ENCODE results near the gene ATM.
"Not testable (repeated sequence)": the region's sequence is repeated elsewhere in the genome, so short reads cannot be mapped to it uniquely, and the experiment has no call there.

Gene ATM

DNA sequence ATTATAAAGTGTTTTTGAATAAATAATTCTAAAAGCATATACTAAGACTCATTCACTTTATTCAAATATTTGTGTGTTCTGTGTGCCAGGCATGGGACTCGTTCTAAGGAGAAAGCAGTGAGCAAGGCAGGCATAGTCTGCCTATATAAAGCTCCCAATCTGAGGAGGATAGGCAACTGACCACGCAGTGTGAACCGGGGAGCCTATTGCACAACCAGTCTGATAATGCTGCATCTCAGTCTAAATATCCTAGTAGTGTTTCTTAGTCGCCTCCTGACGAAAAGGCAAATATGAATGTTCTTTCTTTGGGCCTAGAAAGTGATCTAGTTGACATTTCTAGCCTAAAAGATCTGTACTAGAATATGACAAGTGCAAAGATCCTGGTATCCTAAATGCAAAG lies 146.2 kb downstream of the ATM start:
- DNase-seq (ENCODE audit: low read depth in 2 of 2): no peak

GRCh38 chr11:108370315-108370714 lies 147.4 kb downstream of the ATM start:
- no peak for DNase-seq (ENCODE audit: low read depth in 2 of 2)

DNA sequence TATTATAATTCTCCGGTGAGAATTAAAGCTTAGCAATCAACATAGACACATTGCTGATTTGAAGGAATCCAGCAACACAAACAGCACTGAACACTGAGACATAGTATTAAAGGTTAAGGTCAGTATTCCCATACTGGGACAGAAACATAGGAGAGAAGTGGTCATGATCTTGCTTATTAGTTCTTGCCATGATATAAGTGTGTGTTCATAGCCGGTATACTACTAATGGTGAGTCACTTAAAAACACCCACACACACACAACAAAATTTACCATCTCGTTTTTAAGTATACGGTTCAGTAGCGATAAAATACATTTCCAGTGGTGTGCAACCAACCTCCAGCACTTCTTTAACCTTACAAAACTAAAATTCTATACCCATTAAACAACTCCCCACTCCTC lies 148.1 kb downstream of the ATM start:
- DNase-seq (ENCODE audit: low read depth in 2 of 2): no peak

DNA sequence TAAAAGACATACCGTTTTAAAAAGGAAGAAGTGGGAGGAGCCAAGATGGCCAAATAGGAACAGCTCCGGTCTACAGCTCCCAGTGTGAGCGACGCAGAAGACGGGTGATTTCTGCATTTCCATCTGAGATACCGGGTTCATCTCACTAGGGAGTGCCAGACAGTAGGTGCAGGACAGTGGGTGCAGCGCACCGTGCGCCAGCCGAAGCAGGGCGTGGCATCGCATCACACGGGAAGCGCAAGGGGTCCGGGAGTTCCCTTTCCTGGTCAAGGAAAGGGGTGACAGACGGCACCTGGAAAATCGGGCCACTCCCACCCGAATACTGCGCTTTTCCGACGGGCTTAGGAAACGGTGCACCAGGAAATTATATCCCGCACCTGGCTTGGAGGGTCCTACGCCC lies 150.6 kb downstream of the ATM start:
- not testable (repeated sequence) for DNase-seq (ENCODE audit: low read depth in 2 of 2)

GRCh38 chr11:108388576-108388975 lies 165.7 kb downstream of the ATM start:
- DNase-seq (ENCODE audit: low read depth in 2 of 2): no peak

GRCh38 chr11:108392353-108392752 lies 169.5 kb downstream of the ATM start:
- no peak for DNase-seq (ENCODE audit: low read depth in 2 of 2)

GRCh38 chr11:108393046-108393445 lies 170.2 kb downstream of the ATM start:
- no peak for DNase-seq (ENCODE audit: low read depth in 2 of 2)

GRCh38 chr11:108394744-108395284 lies 171.9 kb downstream of the ATM start:
- DNase-seq (ENCODE audit: low read depth in 2 of 2): no peak

DNA sequence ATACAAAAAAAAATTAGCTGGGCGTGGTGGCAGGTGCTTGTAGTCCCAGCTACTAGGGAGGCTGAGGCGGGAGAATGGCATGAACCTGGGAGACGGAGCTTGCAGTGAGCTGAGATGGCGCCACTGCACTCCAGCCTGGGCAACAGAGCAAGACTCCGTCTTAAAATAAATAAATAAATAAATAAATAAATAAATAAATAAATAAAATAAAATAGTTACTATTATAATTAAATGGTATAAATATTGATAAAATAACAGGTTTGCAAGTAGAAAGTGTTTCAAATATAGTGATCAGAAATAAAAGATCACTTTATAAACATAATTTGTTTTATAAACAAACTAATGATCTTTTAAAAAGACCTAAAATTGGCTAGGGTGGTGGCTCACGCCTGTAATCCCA lies 173.8 kb downstream of the ATM start:
- not testable (repeated sequence) for DNase-seq (ENCODE audit: low read depth in 2 of 2)

- no peak for DNase-seq (ENCODE audit: low read depth in 2 of 2)
Observed at GRCh38 chr11:108398439-108398838, 175.6 kb downstream of the ATM start.

- DNase-seq (ENCODE audit: low read depth in 2 of 2): no peak
Observed at GRCh38 chr11:108402241-108402640, 179.4 kb downstream of the ATM start.

- no peak for DNase-seq (ENCODE audit: low read depth in 2 of 2)
Observed at GRCh38 chr11:108403052-108403451, 180.2 kb downstream of the ATM start.

GRCh38 chr11:108405706-108406105 lies 182.8 kb downstream of the ATM start:
- no peak for DNase-seq (ENCODE audit: low read depth in 2 of 2)

- DNase-seq (ENCODE audit: low read depth in 2 of 2): no peak
Observed at GRCh38 chr11:108414958-108415357, 192.1 kb downstream of the ATM start.

GRCh38 chr11:108417551-108417950 lies 194.7 kb downstream of the ATM start:
- DNase-seq (ENCODE audit: low read depth in 2 of 2): not testable (repeated sequence)

All from fibroblast of skin of left quadriceps (primary cell).